ENCODE results near the gene IL1RAPL1.
A peak's percentile ranks its signal among the peaks of the same experiment; 100 is the strongest.
"Not testable (repeated sequence)": the region's sequence is repeated elsewhere in the genome, so short reads cannot be mapped to it uniquely, and the experiment has no call there.

Gene IL1RAPL1

GRCh38 chrX:28628120-28628519, 40.9 kb downstream of the IL1RAPL1 start:
- no peak for DNase-seq

DNA sequence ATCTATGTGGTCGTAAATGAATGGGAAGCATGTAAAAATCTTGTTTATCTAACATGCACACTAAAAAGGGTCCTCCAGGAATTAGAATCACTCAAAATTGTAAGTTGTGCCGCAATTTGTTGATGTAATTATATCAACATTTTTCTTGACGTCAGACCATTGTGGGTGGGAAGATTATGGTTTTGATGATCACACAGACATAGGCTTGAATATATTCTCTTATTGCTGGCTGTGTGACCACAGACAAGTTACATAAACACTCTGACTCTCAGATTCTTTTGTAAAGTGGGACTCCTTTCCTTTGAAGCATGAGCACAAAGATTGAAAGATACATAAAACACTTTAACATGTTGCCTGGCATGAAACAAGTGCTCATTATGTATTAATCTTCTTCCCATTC, 51.5 kb downstream of the IL1RAPL1 start:
- no peak for DNase-seq

GRCh38 chrX:28639451-28639850, 52.2 kb downstream of the IL1RAPL1 start:
- no peak for DNase-seq

GRCh38 chrX:28649541-28649940, 62.3 kb downstream of the IL1RAPL1 start:
- no peak for DNase-seq

GRCh38 chrX:28651186-28651585, 63.9 kb downstream of the IL1RAPL1 start:
- no peak for DNase-seq

GRCh38 chrX:28659269-28659668, 72.0 kb downstream of the IL1RAPL1 start:
- DNase-seq, result peak; percentile 3

DNA sequence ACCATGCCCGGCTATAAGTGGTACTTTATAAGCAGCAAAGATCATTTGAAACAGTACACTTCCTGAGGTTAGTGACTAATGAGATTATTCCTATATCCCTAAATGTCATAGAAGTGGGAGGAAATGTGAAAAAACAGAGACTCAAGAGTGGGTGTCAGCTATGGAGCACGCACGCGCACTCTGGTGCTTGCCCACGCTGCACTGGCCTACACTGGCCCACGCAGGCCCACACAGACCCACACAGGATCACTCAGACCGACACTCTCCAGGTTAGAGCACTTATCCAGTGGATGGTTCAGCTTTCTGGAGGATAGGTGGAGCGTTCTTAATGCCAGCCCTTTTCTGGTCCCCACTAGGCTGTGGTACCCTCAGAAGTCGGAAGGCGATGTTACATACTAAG, 78.5 kb downstream of the IL1RAPL1 start:
- DNase-seq, result no peak

GRCh38 chrX:28668303-28668702, 81.1 kb downstream of the IL1RAPL1 start:
- no peak for DNase-seq

DNA sequence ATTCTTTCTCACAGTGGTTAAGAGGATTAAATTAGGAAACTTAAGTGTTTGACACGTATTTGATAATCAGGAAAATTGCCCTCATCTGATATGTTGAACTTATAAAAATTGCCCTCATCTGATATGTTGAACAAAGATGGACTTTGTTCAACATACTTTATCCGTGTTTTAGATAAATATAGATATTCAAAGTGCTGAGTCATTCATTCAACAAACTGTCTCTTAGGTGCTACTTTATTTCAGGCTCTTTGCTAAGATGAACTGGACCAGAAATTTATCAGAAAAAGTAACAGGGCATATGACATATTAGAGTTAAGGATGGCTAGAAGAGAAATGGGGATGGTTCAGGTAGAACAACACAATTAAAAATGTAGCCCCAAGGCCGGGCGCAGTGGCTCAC, 81.7 kb downstream of the IL1RAPL1 start:
- DNase-seq, result no peak

GRCh38 chrX:28670074-28670473, 82.8 kb downstream of the IL1RAPL1 start:
- no peak for DNase-seq

- no peak for DNase-seq
Measured at GRCh38 chrX:28675173-28675572, 87.9 kb downstream of the IL1RAPL1 start.

DNA sequence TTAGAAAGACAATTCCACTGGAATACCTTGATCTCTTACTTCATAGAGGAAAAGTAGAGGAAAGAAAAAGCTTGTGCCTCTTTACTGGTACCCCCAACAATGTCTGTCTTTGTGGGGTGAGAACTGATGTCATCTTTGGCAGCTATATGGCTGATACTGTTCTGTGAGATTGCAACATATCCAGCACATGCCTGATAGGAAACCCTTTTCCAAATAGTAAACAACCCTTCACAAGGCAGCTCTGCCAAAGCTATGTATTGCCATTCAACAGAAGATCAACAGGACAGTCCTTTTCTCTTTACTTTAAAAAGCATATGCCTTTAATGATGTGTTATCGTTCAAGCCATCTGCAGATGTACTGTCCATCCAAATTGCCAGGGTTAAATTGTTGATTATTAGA, 105.9 kb downstream of the IL1RAPL1 start:
- no peak for DNase-seq

- no peak for DNase-seq
Measured at GRCh38 chrX:28697732-28698131, 110.5 kb downstream of the IL1RAPL1 start.

DNA sequence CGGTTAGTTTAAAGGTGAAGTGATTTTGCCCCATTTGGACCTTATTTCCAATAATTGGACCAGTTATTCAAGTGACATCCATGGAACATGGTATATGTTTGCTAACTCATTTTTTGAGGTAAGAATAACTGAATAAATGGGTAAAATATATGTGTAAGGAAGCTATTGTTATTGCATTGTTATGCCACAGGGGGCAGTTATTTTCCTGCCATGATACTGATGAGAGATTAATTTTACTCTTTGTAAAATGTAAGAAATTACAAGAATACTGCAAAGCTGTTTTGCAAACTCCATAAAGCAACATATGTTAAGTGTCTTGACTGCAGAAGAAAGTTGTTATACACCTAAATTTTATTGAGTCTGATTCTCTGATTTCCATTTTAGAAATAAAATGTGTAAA, 114.0 kb downstream of the IL1RAPL1 start:
- no peak for DNase-seq

DNA sequence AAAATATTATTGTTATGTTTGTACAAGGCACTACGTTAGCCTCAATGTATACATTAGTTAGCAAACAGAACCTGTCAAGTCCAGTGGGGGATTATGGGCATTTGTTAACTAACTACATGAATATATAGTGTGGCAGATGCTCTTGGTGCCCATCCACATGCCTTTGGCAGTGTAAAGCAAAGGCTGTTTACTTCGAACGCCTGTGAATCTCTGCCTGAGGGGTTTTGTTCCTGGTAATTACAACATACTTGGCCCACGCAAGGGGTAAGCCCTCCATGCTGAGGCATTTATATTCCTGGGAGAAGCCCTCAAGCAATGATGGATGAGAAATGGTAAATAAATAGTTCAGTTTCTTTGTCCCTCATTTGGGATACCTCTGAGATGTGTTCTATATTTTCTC, 119.7 kb downstream of the IL1RAPL1 start:
- DNase-seq, result no peak

DNA sequence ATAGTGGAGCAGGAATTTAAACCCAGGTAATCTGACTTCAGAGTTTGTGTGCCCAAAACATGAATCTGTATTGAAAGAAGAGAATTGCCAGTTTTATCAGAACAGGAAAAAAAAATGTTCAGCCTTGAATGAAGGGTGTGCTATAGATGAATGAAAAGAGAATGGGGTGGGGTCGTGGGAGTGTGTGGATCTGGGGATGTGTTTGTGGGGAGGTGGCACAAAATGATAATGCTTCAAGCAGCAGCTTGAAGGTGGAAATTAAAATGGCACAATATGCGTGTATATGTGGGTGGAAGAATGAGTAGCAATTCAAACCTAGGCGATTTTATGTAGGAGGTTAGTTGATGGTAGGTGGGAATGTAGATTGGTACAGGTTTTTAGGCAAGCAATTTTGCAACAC, 122.2 kb downstream of the IL1RAPL1 start:
- no peak for DNase-seq

DNA sequence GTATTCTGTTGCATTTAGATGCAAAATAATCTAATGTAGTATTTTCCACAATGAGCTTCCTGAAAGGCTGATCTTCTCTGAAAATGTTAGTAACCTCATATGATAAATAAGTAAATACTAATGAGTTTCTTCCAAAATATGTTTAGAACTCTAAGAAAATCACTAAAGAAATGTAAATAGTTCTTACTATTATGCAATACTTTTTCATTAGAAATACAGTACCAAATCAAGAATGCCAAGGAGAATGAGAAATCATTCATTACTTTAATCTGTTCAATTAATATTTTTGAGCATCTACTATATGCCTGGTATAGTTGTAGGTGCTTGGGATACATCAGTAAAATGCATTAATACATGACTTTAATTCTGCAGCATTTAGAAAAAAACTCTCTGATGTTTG, 130.6 kb downstream of the IL1RAPL1 start:
- no peak for DNase-seq

DNA sequence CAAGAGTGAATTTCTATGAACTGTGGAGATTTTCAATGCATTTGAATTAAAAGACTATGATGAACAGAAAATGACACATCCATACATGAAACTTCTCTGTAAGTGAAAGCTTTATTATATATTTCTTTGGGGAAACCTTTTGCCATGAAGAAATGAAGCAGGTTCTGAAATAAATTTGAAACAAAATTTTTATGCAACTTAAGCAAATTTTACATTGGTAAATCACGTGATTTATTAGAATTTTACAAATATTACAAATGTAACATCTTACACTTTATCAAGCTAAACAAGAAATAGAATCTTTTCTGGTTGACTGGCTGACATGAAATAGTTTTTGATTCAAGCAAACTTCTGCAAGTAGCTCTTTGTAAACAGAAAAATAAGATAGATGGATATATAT, 131.2 kb downstream of the IL1RAPL1 start:
- no peak for DNase-seq

- DNase-seq, result no peak
Measured at GRCh38 chrX:28719620-28720019, 132.4 kb downstream of the IL1RAPL1 start.

GRCh38 chrX:28752330-28752729, 165.1 kb downstream of the IL1RAPL1 start:
- no peak for DNase-seq

GRCh38 chrX:28756175-28756574, 168.9 kb downstream of the IL1RAPL1 start:
- DNase-seq, result no peak

DNA sequence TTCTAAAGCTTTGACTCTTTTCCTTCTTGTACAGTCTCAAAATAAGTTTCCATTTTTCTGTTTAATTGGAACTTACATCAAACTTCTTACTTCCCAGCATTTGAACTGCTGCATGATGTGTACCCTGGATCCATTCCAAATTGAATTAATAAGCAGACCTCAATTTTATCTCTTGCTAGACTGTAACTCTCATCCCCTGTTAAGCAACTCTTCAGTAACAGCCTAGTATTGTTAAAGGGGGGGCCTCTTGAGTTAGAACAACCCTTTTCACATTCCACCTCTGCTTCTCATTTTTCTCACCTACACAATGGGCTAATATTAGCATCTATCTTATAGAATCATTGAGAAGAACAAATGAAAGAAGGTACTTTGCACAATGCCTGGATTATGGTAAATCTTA, 169.4 kb downstream of the IL1RAPL1 start:
- no peak for DNase-seq

DNA sequence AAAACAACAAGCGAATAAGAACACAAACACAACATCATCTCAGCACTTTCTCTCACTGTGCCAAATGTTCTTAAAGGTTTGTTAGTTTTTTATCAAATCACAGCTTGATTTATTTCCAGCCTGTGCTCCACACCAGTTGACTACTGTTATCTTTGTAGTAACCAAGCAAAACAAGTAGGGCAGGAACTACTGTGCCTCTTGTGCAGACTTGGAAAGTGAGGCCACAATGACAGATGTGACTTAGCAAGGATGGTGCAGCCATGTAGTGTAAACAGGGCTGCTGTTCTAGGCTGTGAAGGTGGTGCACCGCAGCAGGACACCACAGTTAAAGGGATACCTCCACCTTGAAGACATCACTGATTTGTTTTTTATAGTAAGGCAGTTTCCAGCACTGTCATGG, 170.0 kb downstream of the IL1RAPL1 start:
- DNase-seq, result no peak

- DNase-seq, result not testable (repeated sequence)
Measured at GRCh38 chrX:28766561-28766960, 179.3 kb downstream of the IL1RAPL1 start.

- DNase-seq, result no peak
Measured at GRCh38 chrX:28773807-28774206, 186.6 kb downstream of the IL1RAPL1 start.

- no peak for DNase-seq
Measured at GRCh38 chrX:28787206-28787605, 200.0 kb downstream of the IL1RAPL1 start.
